Spleen (tissue), 7 donors: ENCODE measurements around the gene MST1R.

Experiments
- POLR2A ChIP-seq, 3 donors: fragments of 450-650 bp; IDR thresholded peaks; one replicate each; pipeline ENCODE4 v1.5.1; 2017; ENCODE audit warnings: antibody characterized with exemption in 3 of 3, mild to moderate bottlenecking in 1 of 3
- POLR2AphosphoS5 ChIP-seq, 3 donors: sonication (generic); formaldehyde crosslinking; IDR thresholded peaks; one replicate each; pipeline ENCODE4 v1.5.1; 2017; ENCODE audit warnings: antibody characterized with exemption in 3 of 3
- TF ChIP-seq, protein P1 (sequence below), 11 experiments: fragments of 200-600 bp in 7 of 11; fragments of 450-650 bp in 4 of 11; sonication (generic) in 4 of 11; IDR thresholded peaks in 8 of 11; conservative IDR thresholded peaks in 3 of 11; 1 replicate in 7 of 11; 2 replicates in 4 of 11; pipeline versions ENCODE4 v1.4.0 to v1.8.0; 2016 to 2021; ENCODE audit warnings: antibody characterized with exemption in 11 of 11, inconsistent platforms in 4 of 11, mild to moderate bottlenecking in 1 of 11
- donor health status: DM: no; HTN: no; CAD: no; lungs with moderate emphysema.
- donor health status: DM: no; HTN: no; CAD: no.
- donor health status: DM: no; HTN: no; CAD: no.

GRCh38 chr3:49839193-49839809 is 64.4 kb downstream of the MST1R start:
- TF ChIP-seq, protein P1, sequence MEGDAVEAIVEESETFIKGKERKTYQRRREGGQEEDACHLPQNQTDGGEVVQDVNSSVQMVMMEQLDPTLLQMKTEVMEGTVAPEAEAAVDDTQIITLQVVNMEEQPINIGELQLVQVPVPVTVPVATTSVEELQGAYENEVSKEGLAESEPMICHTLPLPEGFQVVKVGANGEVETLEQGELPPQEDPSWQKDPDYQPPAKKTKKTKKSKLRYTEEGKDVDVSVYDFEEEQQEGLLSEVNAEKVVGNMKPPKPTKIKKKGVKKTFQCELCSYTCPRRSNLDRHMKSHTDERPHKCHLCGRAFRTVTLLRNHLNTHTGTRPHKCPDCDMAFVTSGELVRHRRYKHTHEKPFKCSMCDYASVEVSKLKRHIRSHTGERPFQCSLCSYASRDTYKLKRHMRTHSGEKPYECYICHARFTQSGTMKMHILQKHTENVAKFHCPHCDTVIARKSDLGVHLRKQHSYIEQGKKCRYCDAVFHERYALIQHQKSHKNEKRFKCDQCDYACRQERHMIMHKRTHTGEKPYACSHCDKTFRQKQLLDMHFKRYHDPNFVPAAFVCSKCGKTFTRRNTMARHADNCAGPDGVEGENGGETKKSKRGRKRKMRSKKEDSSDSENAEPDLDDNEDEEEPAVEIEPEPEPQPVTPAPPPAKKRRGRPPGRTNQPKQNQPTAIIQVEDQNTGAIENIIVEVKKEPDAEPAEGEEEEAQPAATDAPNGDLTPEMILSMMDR (IDR thresholded peaks at IDR 0.05 in 8 of 11, conservative IDR thresholded peaks at IDR 0.05 in 3 of 11) = peak; percentile 73 to 96 (median 91)
- TF ChIP-seq POLR2A (IDR thresholded peaks at IDR 0.05) = no peak
- TF ChIP-seq POLR2AphosphoS5 (IDR thresholded peaks at IDR 0.05) = peak in 1 of 3 donors; percentile 73
